ES-I3 (cell line): ENCODE results near the gene DOK6.
"Not testable (repeated sequence)": the region's sequence is repeated elsewhere in the genome, so short reads cannot be mapped to it uniquely, and the experiment has no call there.

Source experiments
- H3K36me3 ChIP-seq: 2 replicates; pipeline ENCODE4 v1.6.1; 2013; ENCODE audit warnings: mild to moderate bottlenecking, low read length, control low read depth, moderate library complexity; ENCODE audit not compliant: insufficient read depth
- H3K4me1 ChIP-seq: 2 replicates; pipeline ENCODE4 v1.6.1; 2013; ENCODE audit warnings: mild to moderate bottlenecking, control low read depth, low read length; ENCODE audit not compliant: insufficient read depth
- H3K9ac ChIP-seq: 2 replicates; pipeline ENCODE4 v1.6.1; 2013; ENCODE audit warnings: low read depth, mild to moderate bottlenecking, low read length, moderate library complexity
- H3K9me3 ChIP-seq: 2 replicates; pipeline ENCODE4 v1.6.1; 2013; ENCODE audit warnings: mild to moderate bottlenecking, low read length, moderate library complexity; ENCODE audit not compliant: control insufficient read depth, insufficient read depth

DOK6 gene

GRCh38 chr18:69635482-69635881 is 234.8 kb downstream of the DOK6 start:
- H3K4me1 ChIP-seq = no peaks in the 10 kb centered on the region
- H3K9ac ChIP-seq = no peak overlapping the region
- no peaks in the 10 kb centered on the region for H3K9me3 ChIP-seq
- H3K36me3 ChIP-seq = no peaks in the 10 kb centered on the region

GRCh38 chr18:69636529-69637301 is 236.0 kb downstream of the DOK6 start:
- no peaks in the 10 kb centered on the region for H3K9me3 ChIP-seq
- no peaks in the 10 kb centered on the region for H3K4me1 ChIP-seq
- H3K9ac ChIP-seq = no peak overlapping the region
- H3K36me3 ChIP-seq = no peaks in the 10 kb centered on the region

- Histone ChIP-seq H3K36me3 (no peaks in the 10 kb centered on the region), H3K9me3 (no peaks in the 10 kb centered on the region), H3K9ac (no peak overlapping the region), H3K4me1 (no peaks in the 10 kb centered on the region)
These were observed 237.4 kb downstream of the DOK6 start for GRCh38 chr18:69638056-69638455.

GRCh38 chr18:69647702-69648101 is 247.0 kb downstream of the DOK6 start:
- Histone ChIP-seq H3K9ac (no peak overlapping the region), H3K36me3 (no peaks in the 10 kb centered on the region), H3K4me1 (no peaks in the 10 kb centered on the region), H3K9me3 (no peaks in the 10 kb centered on the region)

- H3K4me1 ChIP-seq = no peaks in the 10 kb centered on the region
- no peak overlapping the region for H3K9ac ChIP-seq
- H3K9me3 ChIP-seq = no peaks in the 10 kb centered on the region
- no peaks in the 10 kb centered on the region for H3K36me3 ChIP-seq
These were observed 247.8 kb downstream of the DOK6 start for GRCh38 chr18:69648486-69648885.

- no peaks in the 10 kb centered on the region for H3K4me1 ChIP-seq
- no peaks in the 10 kb centered on the region for H3K9me3 ChIP-seq
- H3K36me3 ChIP-seq = no peaks in the 10 kb centered on the region
- no peak overlapping the region for H3K9ac ChIP-seq
These were observed 249.0 kb downstream of the DOK6 start for GRCh38 chr18:69649684-69650083.

GRCh38 chr18:69651243-69651642 is 250.6 kb downstream of the DOK6 start:
- no peaks in the 10 kb centered on the region for H3K36me3 ChIP-seq
- H3K9me3 ChIP-seq = no peaks in the 10 kb centered on the region
- no peak overlapping the region for H3K9ac ChIP-seq
- no peaks in the 10 kb centered on the region for H3K4me1 ChIP-seq

GRCh38 chr18:69655816-69656215 is 255.1 kb downstream of the DOK6 start:
- H3K4me1 ChIP-seq = no peaks in the 10 kb centered on the region
- no peak overlapping the region for H3K9ac ChIP-seq
- no peaks in the 10 kb centered on the region for H3K9me3 ChIP-seq
- H3K36me3 ChIP-seq = no peaks in the 10 kb centered on the region

- Histone ChIP-seq H3K36me3 (no peaks in the 10 kb centered on the region), H3K4me1 (0 out of 2 replicates have a peak, but pooled peaks cover 1% of the 10 kb centered on the region), H3K9ac (no peak overlapping the region), H3K9me3 (no peaks in the 10 kb centered on the region)
These were observed 257.4 kb downstream of the DOK6 start for GRCh38 chr18:69658103-69658502.

- Histone ChIP-seq H3K9ac (no peak overlapping the region), H3K36me3 (no peaks in the 10 kb centered on the region), H3K9me3 (no peaks in the 10 kb centered on the region), H3K4me1 (peaks cover 7% of the 10 kb centered on the region; the same call in 1 of the 2 replicates)
These were observed 258.0 kb downstream of the DOK6 start for GRCh38 chr18:69658685-69659084.

GRCh38 chr18:69659142-69659651 is 258.5 kb downstream of the DOK6 start:
- Histone ChIP-seq H3K9me3 (no peaks in the 10 kb centered on the region), H3K36me3 (no peaks in the 10 kb centered on the region), H3K4me1 (peaks cover 7% of the 10 kb centered on the region; the same call in 1 of the 2 replicates), H3K9ac (no peak overlapping the region)

GRCh38 chr18:69662090-69662489 is 261.4 kb downstream of the DOK6 start:
- H3K36me3 ChIP-seq, H3K4me1 ChIP-seq, H3K9me3 ChIP-seq, H3K9ac ChIP-seq: not testable (repeated sequence)

- peaks cover 7% of the 10 kb centered on the region for H3K4me1 ChIP-seq
- no peak overlapping the region for H3K9ac ChIP-seq
- H3K36me3 ChIP-seq = no peaks in the 10 kb centered on the region
- H3K9me3 ChIP-seq = no peaks in the 10 kb centered on the region
These were observed 263.7 kb downstream of the DOK6 start for GRCh38 chr18:69664399-69664798.

- no peak overlapping the region for H3K9ac ChIP-seq
- H3K9me3 ChIP-seq = no peaks in the 10 kb centered on the region
- no peaks in the 10 kb centered on the region for H3K36me3 ChIP-seq
- H3K4me1 ChIP-seq = no peaks in the 10 kb centered on the region
These were observed 273.7 kb downstream of the DOK6 start for GRCh38 chr18:69674292-69674877.

GRCh38 chr18:69674966-69675365 is 274.3 kb downstream of the DOK6 start:
- H3K4me1 ChIP-seq = no peaks in the 10 kb centered on the region
- H3K9me3 ChIP-seq = no peaks in the 10 kb centered on the region
- no peaks in the 10 kb centered on the region for H3K36me3 ChIP-seq
- no peak overlapping the region for H3K9ac ChIP-seq
